A204.1 (cell line): ENCODE data around the gene VRK3.
"Not testable (repeated sequence)": the region's sequence is repeated elsewhere in the genome, so short reads cannot be mapped to it uniquely, and the experiment has no call there.

ENCODE experiments used
- FAIRE-seq: peaks from 2 replicates; lab custom pipeline; 2012; peaks lifted over from hg19 to GRCh38; lab: Jason Lieb, UNC

VRK3 gene

GRCh38 chr19:49954933-49955332, 70.2 kb downstream of the VRK3 start:
- FAIRE-seq, result no peak

GRCh38 chr19:49954092-49954829, 70.9 kb downstream of the VRK3 start:
- FAIRE-seq, result no peak

- FAIRE-seq, result no peak
These were observed 71.8 kb downstream of the VRK3 start for GRCh38 chr19:49953416-49953815.

- no peak for FAIRE-seq
These were observed 72.3 kb downstream of the VRK3 start for GRCh38 chr19:49952906-49953305.

- FAIRE-seq, result no peak
These were observed 72.7 kb downstream of the VRK3 start for GRCh38 chr19:49952479-49952836.

- FAIRE-seq, result no peak
These were observed 73.2 kb downstream of the VRK3 start for GRCh38 chr19:49951806-49952478.

- FAIRE-seq, result no peak
These were observed 74.1 kb downstream of the VRK3 start for GRCh38 chr19:49950956-49951526.

- FAIRE-seq, result no peak
These were observed 74.6 kb downstream of the VRK3 start for GRCh38 chr19:49950590-49950948.

GRCh38 chr19:49949742-49950589, 75.2 kb downstream of the VRK3 start:
- no peak for FAIRE-seq

GRCh38 chr19:49946415-49946814, 78.8 kb downstream of the VRK3 start:
- no peak for FAIRE-seq

- not testable (repeated sequence) for FAIRE-seq
These were observed 80.6 kb downstream of the VRK3 start for GRCh38 chr19:49944567-49944966.

GRCh38 chr19:49940482-49940791, 84.7 kb downstream of the VRK3 start:
- FAIRE-seq, result no peak

GRCh38 chr19:49939721-49940481, 85.3 kb downstream of the VRK3 start:
- no peak for FAIRE-seq

- no peak for FAIRE-seq
These were observed 86.5 kb downstream of the VRK3 start for GRCh38 chr19:49938662-49939061.

GRCh38 chr19:49937750-49938381, 87.3 kb downstream of the VRK3 start:
- no peak for FAIRE-seq

- FAIRE-seq, result no peak
These were observed 88.6 kb downstream of the VRK3 start for GRCh38 chr19:49936549-49936948.

- no peak for FAIRE-seq
These were observed 91.5 kb downstream of the VRK3 start for GRCh38 chr19:49933643-49934042.

- FAIRE-seq, result no peak
These were observed 92.4 kb downstream of the VRK3 start for GRCh38 chr19:49932731-49933131.

- no peak for FAIRE-seq
These were observed 93.1 kb downstream of the VRK3 start for GRCh38 chr19:49932041-49932451.

- FAIRE-seq, result no peak
These were observed 93.7 kb downstream of the VRK3 start for GRCh38 chr19:49931293-49932040.

- no peak for FAIRE-seq
These were observed 94.6 kb downstream of the VRK3 start for GRCh38 chr19:49930483-49931011.
